Measurements from ENCODE around the gene HEATR1. TPM values are rescaled to one million over a fixed set of nuclear protein-coding genes. Genes with fewer than 3 reads are reported as not detected.
A peak's percentile ranks its signal among the peaks of the same experiment; 100 is the strongest.
"Not testable (repeated sequence)": the region's sequence is repeated elsewhere in the genome, so short reads cannot be mapped to it uniquely, and the experiment has no call there.

HEATR1 gene
- total and polyA plus RNA-seq, 4 donors: 1.6 to 34.9 (median 16.4) TPM

GRCh38 chr1:236604905-236605806 lies 840 bp upstream of the HEATR1 start:
- Histone ChIP-seq H3K9me3 (ENCODE audit: control insufficient read depth, low read length) (no peaks in the 10 kb centered on the region), H3K4me3 (ENCODE audit: low read length in 2 of 2) (peak overlapping the region; percentile 62 to 80), H3K27me3 (ENCODE audit: control insufficient read depth in 1 of 2, insufficient read depth in 2 of 2, low read length in 1 of 2) (no peaks in the 10 kb centered on the region), H3K27ac (ENCODE audit: low read depth in 1 of 2, low read length in 2 of 2) (peak overlapping the region in 1 of 2 donors; percentile 78), H3K4me1 (ENCODE audit: control insufficient read depth in 1 of 2, insufficient read depth in 2 of 2, low read length in 2 of 2) (no peaks in the 10 kb centered on the region), H3K36me3 (ENCODE audit: control insufficient read depth in 1 of 2, insufficient read depth in 2 of 2, low read length in 1 of 2) (no peaks in the 10 kb centered on the region)
- ATAC-seq (ENCODE audit: low FRiP score) (no peak), DNase-seq (no peak)
- intact Hi-C loops (cut with DNase I): loop anchor here in 1 of 2 donors (10.0 kb wide), 1 partner anchor 80 kb away; the partner anchor contains the start of gene ACTN2
- 65 to 68% methylated on average over 34 of the region's 34 CpGs for WGBS, 2 donors

GRCh38 chr1:236602171-236602570 lies 2.1 kb downstream of the HEATR1 start:
- Histone ChIP-seq H3K27me3 (ENCODE audit: control insufficient read depth in 1 of 2, insufficient read depth in 2 of 2, low read length in 1 of 2) (no peaks in the 10 kb centered on the region), H3K9me3 (ENCODE audit: control insufficient read depth, low read length) (no peaks in the 10 kb centered on the region), H3K4me1 (ENCODE audit: control insufficient read depth in 1 of 2, insufficient read depth in 2 of 2, low read length in 2 of 2) (no peaks in the 10 kb centered on the region), H3K36me3 (ENCODE audit: control insufficient read depth in 1 of 2, insufficient read depth in 2 of 2, low read length in 1 of 2) (no peaks in the 10 kb centered on the region), H3K27ac (ENCODE audit: low read depth in 1 of 2, low read length in 2 of 2) (no peak overlapping the region), H3K4me3 (ENCODE audit: low read length in 2 of 2) (no peak overlapping the region)
- ATAC-seq (ENCODE audit: low FRiP score): no peak
- no peak for DNase-seq
- intact Hi-C loops (cut with DNase I): loop anchor here in 1 of 2 donors (10.0 kb wide), 1 partner anchor 83 kb away; the partner anchor contains the start of gene ACTN2

GRCh38 chr1:236590553-236591150 lies 13.7 kb downstream of the HEATR1 start:
- intact Hi-C loops (cut with DNase I): no loop called here
- Histone ChIP-seq H3K27ac (ENCODE audit: low read depth in 1 of 2, low read length in 2 of 2) (no peak overlapping the region), H3K4me1 (ENCODE audit: control insufficient read depth in 1 of 2, insufficient read depth in 2 of 2, low read length in 2 of 2) (no peaks in the 10 kb centered on the region), H3K36me3 (ENCODE audit: control insufficient read depth in 1 of 2, insufficient read depth in 2 of 2, low read length in 1 of 2) (peaks cover 2 to 4% of the 10 kb centered on the region in 2 donors), H3K9me3 (ENCODE audit: control insufficient read depth, low read length) (no peaks in the 10 kb centered on the region), H3K4me3 (ENCODE audit: low read length in 2 of 2) (no peak overlapping the region), H3K27me3 (ENCODE audit: control insufficient read depth in 1 of 2, insufficient read depth in 2 of 2, low read length in 1 of 2) (no peaks in the 10 kb centered on the region)
- ATAC-seq (ENCODE audit: low FRiP score) (no peak), DNase-seq (no peak)
- 88 to 92% methylated on average over 2 of the region's 2 CpGs for WGBS, 2 donors

GRCh38 chr1:236589531-236589930 lies 14.8 kb downstream of the HEATR1 start:
- H3K27me3 ChIP-seq (ENCODE audit: control insufficient read depth in 1 of 2, insufficient read depth in 2 of 2, low read length in 1 of 2): no peaks in the 10 kb centered on the region

GRCh38 chr1:236581528-236581927 lies 22.8 kb downstream of the HEATR1 start:
- whole genome bisulfite sequencing, 2 donors: 82 to 86% methylated on average over 2 of the region's 2 CpGs
- ATAC-seq (ENCODE audit: low FRiP score) (no peak), DNase-seq (no peak)
- H3K27me3 ChIP-seq (ENCODE audit: control insufficient read depth in 1 of 2, insufficient read depth in 2 of 2, low read length in 1 of 2): no peaks in the 10 kb centered on the region
- H3K36me3 ChIP-seq (ENCODE audit: control insufficient read depth in 1 of 2, insufficient read depth in 2 of 2, low read length in 1 of 2): peaks cover 4 to 6% of the 10 kb centered on the region in 2 donors
- no peak overlapping the region for H3K4me3 ChIP-seq (ENCODE audit: low read length in 2 of 2)
- no peaks in the 10 kb centered on the region for H3K9me3 ChIP-seq (ENCODE audit: control insufficient read depth, low read length)
- intact Hi-C loops (cut with DNase I): no loop called here
- no peak overlapping the region for H3K27ac ChIP-seq (ENCODE audit: low read depth in 1 of 2, low read length in 2 of 2)
- no peaks in the 10 kb centered on the region for H3K4me1 ChIP-seq (ENCODE audit: control insufficient read depth in 1 of 2, insufficient read depth in 2 of 2, low read length in 2 of 2)

More at GRCh38 chr1:236589531-236589930, 14.8 kb downstream of the HEATR1 start:
- DNase-seq (no peak), ATAC-seq (ENCODE audit: low FRiP score) (no peak)
- no peak overlapping the region for H3K4me3 ChIP-seq (ENCODE audit: low read length in 2 of 2)
- intact Hi-C loops (cut with DNase I): no loop called here
- H3K27ac ChIP-seq (ENCODE audit: low read depth in 1 of 2, low read length in 2 of 2): no peak overlapping the region
- 93 to 94% methylated on average over 4 of the region's 4 CpGs for WGBS, 2 donors
- H3K36me3 ChIP-seq (ENCODE audit: control insufficient read depth in 1 of 2, insufficient read depth in 2 of 2, low read length in 1 of 2): peaks cover 2 to 7% of the 10 kb centered on the region in 2 donors
- no peaks in the 10 kb centered on the region for H3K9me3 ChIP-seq (ENCODE audit: control insufficient read depth, low read length)
- H3K4me1 ChIP-seq (ENCODE audit: control insufficient read depth in 1 of 2, insufficient read depth in 2 of 2, low read length in 2 of 2): no peaks in the 10 kb centered on the region

GRCh38 chr1:236580404-236580803 lies 23.9 kb downstream of the HEATR1 start:
- ATAC-seq (ENCODE audit: low FRiP score); H3K27me3 ChIP-seq (ENCODE audit: control insufficient read depth in 1 of 2, insufficient read depth in 2 of 2, low read length in 1 of 2); H3K9me3 ChIP-seq (ENCODE audit: control insufficient read depth, low read length); H3K27ac ChIP-seq (ENCODE audit: low read depth in 1 of 2, low read length in 2 of 2); H3K4me1 ChIP-seq (ENCODE audit: control insufficient read depth in 1 of 2, insufficient read depth in 2 of 2, low read length in 2 of 2); H3K36me3 ChIP-seq (ENCODE audit: control insufficient read depth in 1 of 2, insufficient read depth in 2 of 2, low read length in 1 of 2); intact Hi-C loops (cut with DNase I); DNase-seq; H3K4me3 ChIP-seq (ENCODE audit: low read length in 2 of 2): not testable (repeated sequence)
- 94 to 96% methylated on average over 3 of the region's 3 CpGs for WGBS, 2 donors

- H3K4me3 ChIP-seq (ENCODE audit: low read length in 2 of 2): no peak overlapping the region
- DNase-seq (no peak), ATAC-seq (ENCODE audit: low FRiP score) (no peak)
- peaks cover 6 to 13% of the 10 kb centered on the region in 2 donors for H3K36me3 ChIP-seq (ENCODE audit: control insufficient read depth in 1 of 2, insufficient read depth in 2 of 2, low read length in 1 of 2)
- 96 to 97% methylated on average over 3 of the region's 3 CpGs for WGBS, 2 donors
- H3K27ac ChIP-seq (ENCODE audit: low read depth in 1 of 2, low read length in 2 of 2): no peak overlapping the region
- no peaks in the 10 kb centered on the region for H3K4me1 ChIP-seq (ENCODE audit: control insufficient read depth in 1 of 2, insufficient read depth in 2 of 2, low read length in 2 of 2)
- intact Hi-C loops (cut with DNase I): no loop called here
- no peaks in the 10 kb centered on the region for H3K9me3 ChIP-seq (ENCODE audit: control insufficient read depth, low read length)
- H3K27me3 ChIP-seq (ENCODE audit: control insufficient read depth in 1 of 2, insufficient read depth in 2 of 2, low read length in 1 of 2): no peaks in the 10 kb centered on the region
These were observed 25.7 kb downstream of the HEATR1 start for GRCh38 chr1:236578661-236579060.

- WGBS, 2 donors: 89% methylated on average over 7 of the region's 7 CpGs
- peaks cover 7 to 16% of the 10 kb centered on the region in 2 donors for H3K36me3 ChIP-seq (ENCODE audit: control insufficient read depth in 1 of 2, insufficient read depth in 2 of 2, low read length in 1 of 2)
- H3K9me3 ChIP-seq (ENCODE audit: control insufficient read depth, low read length); intact Hi-C loops (cut with DNase I); DNase-seq; H3K4me3 ChIP-seq (ENCODE audit: low read length in 2 of 2); H3K27me3 ChIP-seq (ENCODE audit: control insufficient read depth in 1 of 2, insufficient read depth in 2 of 2, low read length in 1 of 2); ATAC-seq (ENCODE audit: low FRiP score); H3K4me1 ChIP-seq (ENCODE audit: control insufficient read depth in 1 of 2, insufficient read depth in 2 of 2, low read length in 2 of 2); H3K27ac ChIP-seq (ENCODE audit: low read depth in 1 of 2, low read length in 2 of 2): not testable (repeated sequence)
These were observed 27.3 kb downstream of the HEATR1 start for GRCh38 chr1:236577041-236577440.
